Ectodermal cell (in vitro differentiated cells): ENCODE measurements around the gene MOB3B. TPM values are rescaled to one million over a fixed set of nuclear protein-coding genes. Genes with fewer than 3 reads are reported as not detected.

Experiments used
- H3K27ac ChIP-seq: 2 replicates; pipeline ENCODE4 v1.7.0; 2013; ENCODE audit warnings: mild to moderate bottlenecking, low read depth, low read length; ENCODE audit not compliant: insufficient read depth, poor library complexity, severe bottlenecking
- H3K27me3 ChIP-seq: 2 replicates; pipeline ENCODE4 v1.7.0; 2013; ENCODE audit warnings: mild to moderate bottlenecking, low read length; ENCODE audit not compliant: insufficient read depth, control insufficient read depth, poor library complexity, severe bottlenecking
- H3K36me3 ChIP-seq: one replicate; pipeline ENCODE4 v1.7.0; 2013; ENCODE audit warnings: low read length; ENCODE audit not compliant: control insufficient read depth, insufficient read depth
- H3K4me1 ChIP-seq: one replicate; pipeline ENCODE4 v1.7.0; 2013; ENCODE audit warnings: low read length; ENCODE audit not compliant: control insufficient read depth, insufficient read depth
- H3K4me3 ChIP-seq: 2 replicates; pipeline ENCODE4 v1.7.0; 2013; ENCODE audit warnings: low read depth, low read length, control low read depth; ENCODE audit not compliant: insufficient read depth
- H3K9me3 ChIP-seq: 2 replicates; pipeline ENCODE4 v1.7.0; 2013; ENCODE audit warnings: mild to moderate bottlenecking, low read length, moderate library complexity; ENCODE audit not compliant: control insufficient read depth
- WGBS, 2 experiments: methylation state at CpG; one replicate each; pipeline ENCODE4 v1.1.7; 2013; ENCODE audit warnings: missing lambda C conversion rate in 2 of 2; 5-methylcytosine and 5-hydroxymethylcytosine counted together
- polyA plus RNA-seq, 4 experiments: library from polyadenylated mRNA; stranded (reverse); fragments of 50-300 nt; gene quantifications; one replicate each; pipeline ENCODE4 v1.2.3, GENCODE V29; 2013

Gene MOB3B
- 20.8 TPM for polyA plus RNA-seq (2013, experiment 1 of 4)
- 22.1 TPM for polyA plus RNA-seq (2013, experiment 2 of 4)
- polyA plus RNA-seq (2013, experiment 3 of 4): 14.6 TPM
- polyA plus RNA-seq (2013, experiment 4 of 4): 15.8 TPM

DNA sequence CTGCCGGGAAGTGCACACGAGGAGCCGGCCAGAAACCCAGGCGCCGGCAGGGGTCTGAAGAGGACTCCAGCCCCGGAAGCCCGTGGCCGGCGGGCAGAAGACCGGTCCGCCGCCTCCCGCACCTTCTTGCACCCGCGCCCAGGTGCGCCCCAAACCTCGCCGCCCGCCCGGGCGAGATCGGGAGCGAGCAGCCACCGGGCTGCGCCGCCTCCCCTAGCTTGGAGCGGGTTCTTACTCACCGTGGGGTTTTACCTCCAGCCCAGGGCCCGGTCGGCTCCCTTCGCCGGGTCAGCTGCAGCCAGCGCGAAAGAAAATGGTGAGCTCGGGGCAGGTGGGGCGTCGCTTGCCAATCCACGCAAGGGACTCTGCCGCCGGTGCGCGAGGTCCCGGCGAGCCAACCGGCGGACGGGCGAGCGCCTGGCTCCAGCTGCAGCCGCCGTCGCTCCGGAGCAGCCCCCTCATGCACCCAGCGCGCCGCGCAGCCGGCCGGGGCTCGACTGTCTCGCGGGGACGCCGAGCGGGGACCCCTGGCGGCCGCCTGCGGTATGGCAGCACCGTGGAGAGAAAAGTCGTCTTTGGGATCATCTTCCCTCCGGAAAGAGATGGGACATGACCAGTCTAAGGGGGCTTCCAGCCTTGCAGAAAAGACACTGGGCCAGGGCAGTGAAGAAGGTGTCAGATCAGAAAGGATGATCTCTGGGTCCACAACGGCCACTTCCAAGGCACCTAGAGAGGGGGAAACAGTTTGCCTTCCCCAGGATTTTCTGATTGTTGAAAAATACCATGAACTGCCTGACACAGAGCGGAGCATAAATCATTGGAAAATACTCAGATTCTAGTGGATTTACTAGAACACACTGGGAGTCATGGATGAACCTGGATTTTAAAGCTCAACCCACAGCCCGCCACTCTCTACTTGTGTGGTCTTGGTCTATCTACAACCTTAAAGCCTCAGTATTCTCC is at the start of gene MOB3B:
Gene MOB3B (minus strand): TSS at position 499 of the 963 bp plus-strand sequence. CDS start 74,264 bp downstream, outside the sequence.
- 3% methylated on average over 74 of the region's 74 CpGs for WGBS, 2 experiments
- no peaks in the 10 kb centered on the region for H3K4me1 ChIP-seq
- no peaks in the 10 kb centered on the region for H3K27me3 ChIP-seq
- H3K36me3 ChIP-seq: no peaks in the 10 kb centered on the region
- H3K9me3 ChIP-seq: no peaks in the 10 kb centered on the region
- H3K27ac ChIP-seq: peak within 1 kb of the TSS; percentile 87
- H3K4me3 ChIP-seq: peak within 1 kb of the TSS; percentile 65

DNA sequence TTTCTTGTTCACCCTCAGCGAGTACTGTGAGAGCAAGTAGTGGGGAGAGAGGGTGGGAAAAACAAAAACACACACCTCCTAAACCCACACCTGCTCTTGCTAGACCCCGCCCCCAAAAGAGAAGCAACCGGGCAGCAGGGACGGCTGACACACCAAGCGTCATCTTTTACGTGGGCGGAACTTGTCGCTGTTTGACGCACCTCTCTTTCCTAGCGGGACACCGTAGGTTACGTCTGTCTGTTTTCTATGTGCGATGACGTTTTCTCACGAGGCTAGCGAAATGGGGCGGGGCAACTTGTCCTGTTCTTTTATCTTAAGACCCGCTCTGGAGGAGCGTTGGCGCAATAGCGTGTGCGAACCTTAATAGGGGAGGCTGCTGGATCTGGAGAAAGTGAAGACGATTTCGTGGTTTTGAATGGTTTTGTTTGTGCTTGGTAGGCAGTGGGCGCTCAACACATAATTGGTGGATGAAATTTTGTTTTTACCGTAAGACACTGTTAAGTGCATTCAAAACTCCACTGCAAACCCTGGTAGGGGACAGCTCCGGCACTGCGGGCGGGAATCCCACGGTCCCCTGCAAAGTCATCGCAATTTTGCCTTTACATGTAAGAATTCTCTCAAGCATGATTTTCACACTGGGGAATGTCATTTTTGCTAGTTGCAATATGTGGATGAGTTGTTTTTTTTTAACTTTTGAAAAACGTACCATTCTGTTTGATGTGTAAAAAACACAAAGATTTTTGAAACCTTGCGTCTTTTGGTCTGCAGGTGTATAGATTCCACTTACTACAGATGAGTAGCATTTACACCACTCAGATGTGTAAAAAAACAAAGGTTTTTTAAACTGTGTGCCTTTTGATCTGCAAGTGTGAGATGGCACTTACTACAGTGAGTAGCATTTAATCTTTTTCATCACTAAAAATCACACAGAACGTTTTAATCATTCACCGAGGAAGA is 44.3 kb upstream of the MOB3B start:
- Histone ChIP-seq H3K27ac (peak overlapping the region; percentile 92), H3K4me1 (no peaks in the 10 kb centered on the region), H3K9me3 (no peaks in the 10 kb centered on the region), H3K27me3 (no peaks in the 10 kb centered on the region), H3K4me3 (peak overlapping the region; percentile 62), H3K36me3 (no peaks in the 10 kb centered on the region)
- WGBS, 2 experiments: 6 to 7% methylated on average over 33 to 34 of the region's 35 CpGs

DNA sequence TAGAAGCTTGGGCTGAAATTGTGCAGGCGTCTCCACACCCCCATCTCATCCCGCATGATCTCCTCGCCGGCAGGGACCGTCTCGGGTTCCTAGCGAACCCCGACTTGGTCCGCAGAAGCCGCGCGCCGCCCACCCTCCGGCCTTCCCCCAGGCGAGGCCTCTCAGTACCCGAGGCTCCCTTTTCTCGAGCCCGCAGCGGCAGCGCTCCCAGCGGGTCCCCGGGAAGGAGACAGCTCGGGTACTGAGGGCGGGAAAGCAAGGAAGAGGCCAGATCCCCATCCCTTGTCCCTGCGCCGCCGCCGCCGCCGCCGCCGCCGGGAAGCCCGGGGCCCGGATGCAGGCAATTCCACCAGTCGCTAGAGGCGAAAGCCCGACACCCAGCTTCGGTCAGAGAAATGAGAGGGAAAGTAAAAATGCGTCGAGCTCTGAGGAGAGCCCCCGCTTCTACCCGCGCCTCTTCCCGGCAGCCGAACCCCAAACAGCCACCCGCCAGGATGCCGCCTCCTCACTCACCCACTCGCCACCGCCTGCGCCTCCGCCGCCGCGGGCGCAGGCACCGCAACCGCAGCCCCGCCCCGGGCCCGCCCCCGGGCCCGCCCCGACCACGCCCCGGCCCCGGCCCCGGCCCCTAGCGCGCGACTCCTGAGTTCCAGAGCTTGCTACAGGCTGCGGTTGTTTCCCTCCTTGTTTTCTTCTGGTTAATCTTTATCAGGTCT is 43.5 kb upstream of the MOB3B start, which contains the start of gene C9orf72:
Gene C9orf72 (minus strand): TSS at position 564 of the 716 bp plus-strand sequence. CDS start 6,361 bp downstream, outside the sequence.
- Histone ChIP-seq H3K27ac (peak within 1 kb of the TSS; percentile 92), H3K9me3 (no peaks in the 10 kb centered on the region), H3K4me3 (peak within 1 kb of the TSS; percentile 62), H3K27me3 (no peaks in the 10 kb centered on the region), H3K36me3 (no peaks in the 10 kb centered on the region), H3K4me1 (no peaks in the 10 kb centered on the region)
- 0% methylated on average over 72 of the region's 72 CpGs for WGBS, 2 experiments

DNA sequence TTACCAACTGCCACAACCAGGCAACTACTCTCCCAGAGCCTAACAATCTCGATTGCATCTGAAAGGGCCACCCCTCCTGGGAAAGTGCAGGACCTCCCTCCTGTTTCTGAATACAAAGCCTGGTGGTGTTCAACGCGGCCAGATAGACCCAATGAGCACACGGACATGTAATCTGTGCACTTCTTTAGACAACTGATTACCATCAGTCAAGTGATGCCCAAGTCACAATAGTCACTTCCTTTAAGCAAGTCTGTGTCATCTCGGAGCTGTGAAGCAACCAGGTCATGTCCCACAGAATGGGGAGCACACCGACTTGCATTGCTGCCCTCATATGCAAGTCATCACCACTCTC is 42.9 kb upstream of the MOB3B start:
- H3K4me1 ChIP-seq: no peaks in the 10 kb centered on the region
- WGBS, 2 experiments: 0 to 1% methylated on average over 6 of the region's 6 CpGs

DNA sequence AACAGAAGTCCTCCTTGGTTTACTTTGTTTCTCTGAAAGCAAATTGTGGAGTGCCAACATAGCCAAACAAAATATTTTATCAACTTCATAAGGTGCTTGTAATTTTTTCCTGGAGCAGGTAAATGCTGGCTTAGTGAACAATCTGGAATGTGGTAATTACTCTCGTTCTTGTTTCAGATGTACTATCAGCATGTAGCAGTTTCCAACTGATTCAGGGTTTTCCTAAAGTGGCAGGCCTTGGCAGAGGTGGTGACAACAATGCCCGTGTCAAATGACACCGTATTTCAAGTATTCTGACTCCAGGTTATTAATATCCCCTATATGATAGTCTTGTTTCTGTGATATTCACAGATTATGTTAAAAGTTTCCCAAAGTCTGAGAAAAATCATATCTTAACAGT is 42.4 kb upstream of the MOB3B start:
- Histone ChIP-seq H3K27me3 (no peaks in the 10 kb centered on the region), H3K27ac (no peak overlapping the region), H3K4me3 (peak overlapping the region; percentile 62), H3K36me3 (no peaks in the 10 kb centered on the region), H3K9me3 (no peaks in the 10 kb centered on the region), H3K4me1 (no peaks in the 10 kb centered on the region)
- WGBS, 2 experiments: 68 to 83% methylated on average over 2 to 3 of the region's 3 CpGs

More for the DNA sequence above, 42.9 kb upstream of the MOB3B start:
- Histone ChIP-seq H3K9me3 (no peaks in the 10 kb centered on the region), H3K27me3 (no peaks in the 10 kb centered on the region), H3K27ac (peak overlapping the region; percentile 83), H3K4me3 (peak overlapping the region; percentile 62), H3K36me3 (no peaks in the 10 kb centered on the region)

DNA sequence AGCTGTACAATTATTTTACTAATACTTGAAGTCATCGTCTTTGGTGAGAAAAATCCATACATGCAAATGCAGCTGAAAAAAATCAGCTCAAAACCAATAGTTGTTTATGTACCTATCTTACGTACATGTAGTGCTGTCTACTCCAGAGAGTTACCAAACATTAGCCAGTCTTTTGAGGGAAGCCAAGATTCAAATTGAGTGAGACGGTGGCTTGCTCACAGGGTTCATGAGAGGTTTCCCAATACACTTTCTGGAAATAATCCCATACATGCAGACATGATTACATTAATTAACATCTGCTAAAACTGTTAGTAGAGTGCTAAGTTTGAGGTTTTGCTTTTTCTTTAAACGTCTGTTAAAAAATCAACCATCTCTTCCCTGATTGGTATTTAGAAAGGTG is 41.4 kb upstream of the MOB3B start:
- no peaks in the 10 kb centered on the region for H3K4me1 ChIP-seq
- WGBS, 2 experiments: 98 to 100% methylated on average over 4 of the region's 4 CpGs
- no peak overlapping the region for H3K4me3 ChIP-seq
- no peak overlapping the region for H3K27ac ChIP-seq
- no peaks in the 10 kb centered on the region for H3K9me3 ChIP-seq
- H3K27me3 ChIP-seq: no peaks in the 10 kb centered on the region
- H3K36me3 ChIP-seq: peaks cover 2% of the 10 kb centered on the region

DNA sequence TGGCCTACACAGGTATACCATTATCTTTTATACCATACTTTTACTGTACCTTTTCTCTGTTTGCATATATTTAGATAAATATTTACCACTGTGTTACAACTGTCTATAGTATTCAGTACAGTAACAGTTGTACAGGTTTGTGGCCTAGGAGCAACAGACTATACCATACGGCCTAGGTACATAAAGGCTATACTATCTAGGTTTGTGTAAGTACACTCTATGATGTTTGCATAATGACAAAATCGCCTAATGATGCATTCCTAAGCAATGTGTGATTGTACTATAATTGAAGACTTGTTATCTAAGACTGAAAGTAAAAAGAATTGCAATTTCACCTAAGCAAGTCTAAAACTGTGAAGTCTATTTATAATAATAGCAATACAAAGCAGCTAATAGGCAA is 39.8 kb upstream of the MOB3B start:
- 97 to 100% methylated on average over 2 of the region's 2 CpGs for WGBS, 2 experiments
- H3K27me3 ChIP-seq: no peaks in the 10 kb centered on the region
- no peaks in the 10 kb centered on the region for H3K4me1 ChIP-seq
- H3K27ac ChIP-seq: no peak overlapping the region
- H3K9me3 ChIP-seq: no peaks in the 10 kb centered on the region
- H3K4me3 ChIP-seq: no peak overlapping the region
- H3K36me3 ChIP-seq: peaks cover 2% of the 10 kb centered on the region

DNA sequence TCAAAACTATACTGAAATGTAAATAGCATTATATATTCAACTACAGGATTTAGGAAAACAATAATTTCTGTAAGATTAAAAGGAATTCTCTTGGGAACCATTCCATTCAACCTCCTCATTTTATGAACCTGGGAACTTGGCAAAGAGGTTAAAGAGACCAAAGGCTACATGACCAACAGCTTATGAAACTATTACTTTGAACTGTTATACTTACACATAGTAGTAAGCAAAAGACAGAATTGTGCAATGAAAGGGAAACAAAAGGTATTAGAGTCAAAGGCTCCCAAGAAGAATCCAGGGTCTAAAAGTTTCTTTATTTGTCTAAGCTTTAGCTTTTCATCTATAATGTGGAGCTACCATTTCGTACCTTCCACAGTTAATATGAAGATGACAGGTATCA is 36.5 kb upstream of the MOB3B start:
- WGBS, 2 experiments: 100% methylated on average over 1 of the region's 1 CpG; no CpG with 5 or more reads in 1 of the 2 experiments
- Histone ChIP-seq H3K36me3 (peaks cover 12% of the 10 kb centered on the region), H3K27ac (no peak overlapping the region), H3K4me1 (no peaks in the 10 kb centered on the region), H3K9me3 (no peaks in the 10 kb centered on the region), H3K4me3 (no peak overlapping the region), H3K27me3 (no peaks in the 10 kb centered on the region)

DNA sequence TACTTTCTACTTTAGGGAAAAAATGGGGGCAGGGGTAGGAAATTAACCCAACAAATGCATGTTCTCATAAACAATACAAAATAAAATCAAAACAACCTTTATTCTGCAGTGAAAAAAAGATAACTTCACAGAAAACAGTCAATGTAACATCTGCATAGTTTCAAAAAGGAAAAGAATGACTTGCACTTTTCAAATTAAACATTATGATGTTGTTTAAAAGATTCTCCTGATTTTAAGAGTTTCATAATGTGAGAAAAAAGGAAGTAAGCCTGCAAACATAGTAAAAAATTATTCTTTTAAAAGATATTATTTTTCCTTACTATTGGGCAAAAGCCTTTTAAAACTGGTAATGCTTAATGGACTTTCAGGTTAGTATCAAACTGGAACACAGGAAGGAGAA is 36.1 kb upstream of the MOB3B start:
- Histone ChIP-seq H3K27ac (no peak overlapping the region), H3K4me3 (no peak overlapping the region), H3K4me1 (no peaks in the 10 kb centered on the region), H3K27me3 (no peaks in the 10 kb centered on the region), H3K9me3 (no peaks in the 10 kb centered on the region), H3K36me3 (peaks cover 12% of the 10 kb centered on the region)
